Erythroblast (primary cell): ENCODE results near the gene TWIST2.

Experiments
- GATA1 ChIP-seq: IDR thresholded peaks from 2 replicates; pipeline ENCODE4 v1.6.1; 2011; ENCODE audit warnings: low read depth, mild to moderate bottlenecking, control low read depth, low read length, moderate library complexity
- POLR2A ChIP-seq: IDR thresholded peaks from 2 replicates; pipeline ENCODE4 v1.6.1; 2011; ENCODE audit warnings: mild to moderate bottlenecking, low read length

DNA sequence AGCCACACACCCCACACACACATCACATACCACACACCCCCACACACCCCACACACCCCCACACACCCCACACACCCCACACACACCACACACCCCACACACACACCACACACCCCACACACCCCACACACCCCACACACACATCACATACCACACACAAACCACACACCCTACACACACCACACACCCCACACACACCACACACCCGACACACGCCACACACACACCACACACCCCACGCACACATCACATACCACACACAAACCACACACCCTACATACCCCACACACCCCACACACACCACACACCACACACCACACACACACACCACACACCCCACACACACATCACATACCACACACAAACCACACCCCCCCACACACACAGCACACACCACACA lies 22.4 kb downstream of the TWIST2 start:
- TF ChIP-seq POLR2A (no peak), GATA1 (no peak)
